HG03159 (cell line): ENCODE data around the gene CDHR3.

Source experiments
- ATAC-seq: cut with Tn5 transposase; IDR thresholded peaks from one replicate; pipeline ENCODE4 v1.9.1; 2021; ENCODE audit warnings: mild to moderate bottlenecking, moderate library complexity; ENCODE audit not compliant: unreplicated experiment

CDHR3 gene, protein sequence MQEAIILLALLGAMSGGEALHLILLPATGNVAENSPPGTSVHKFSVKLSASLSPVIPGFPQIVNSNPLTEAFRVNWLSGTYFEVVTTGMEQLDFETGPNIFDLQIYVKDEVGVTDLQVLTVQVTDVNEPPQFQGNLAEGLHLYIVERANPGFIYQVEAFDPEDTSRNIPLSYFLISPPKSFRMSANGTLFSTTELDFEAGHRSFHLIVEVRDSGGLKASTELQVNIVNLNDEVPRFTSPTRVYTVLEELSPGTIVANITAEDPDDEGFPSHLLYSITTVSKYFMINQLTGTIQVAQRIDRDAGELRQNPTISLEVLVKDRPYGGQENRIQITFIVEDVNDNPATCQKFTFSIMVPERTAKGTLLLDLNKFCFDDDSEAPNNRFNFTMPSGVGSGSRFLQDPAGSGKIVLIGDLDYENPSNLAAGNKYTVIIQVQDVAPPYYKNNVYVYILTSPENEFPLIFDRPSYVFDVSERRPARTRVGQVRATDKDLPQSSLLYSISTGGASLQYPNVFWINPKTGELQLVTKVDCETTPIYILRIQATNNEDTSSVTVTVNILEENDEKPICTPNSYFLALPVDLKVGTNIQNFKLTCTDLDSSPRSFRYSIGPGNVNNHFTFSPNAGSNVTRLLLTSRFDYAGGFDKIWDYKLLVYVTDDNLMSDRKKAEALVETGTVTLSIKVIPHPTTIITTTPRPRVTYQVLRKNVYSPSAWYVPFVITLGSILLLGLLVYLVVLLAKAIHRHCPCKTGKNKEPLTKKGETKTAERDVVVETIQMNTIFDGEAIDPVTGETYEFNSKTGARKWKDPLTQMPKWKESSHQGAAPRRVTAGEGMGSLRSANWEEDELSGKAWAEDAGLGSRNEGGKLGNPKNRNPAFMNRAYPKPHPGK

DNA sequence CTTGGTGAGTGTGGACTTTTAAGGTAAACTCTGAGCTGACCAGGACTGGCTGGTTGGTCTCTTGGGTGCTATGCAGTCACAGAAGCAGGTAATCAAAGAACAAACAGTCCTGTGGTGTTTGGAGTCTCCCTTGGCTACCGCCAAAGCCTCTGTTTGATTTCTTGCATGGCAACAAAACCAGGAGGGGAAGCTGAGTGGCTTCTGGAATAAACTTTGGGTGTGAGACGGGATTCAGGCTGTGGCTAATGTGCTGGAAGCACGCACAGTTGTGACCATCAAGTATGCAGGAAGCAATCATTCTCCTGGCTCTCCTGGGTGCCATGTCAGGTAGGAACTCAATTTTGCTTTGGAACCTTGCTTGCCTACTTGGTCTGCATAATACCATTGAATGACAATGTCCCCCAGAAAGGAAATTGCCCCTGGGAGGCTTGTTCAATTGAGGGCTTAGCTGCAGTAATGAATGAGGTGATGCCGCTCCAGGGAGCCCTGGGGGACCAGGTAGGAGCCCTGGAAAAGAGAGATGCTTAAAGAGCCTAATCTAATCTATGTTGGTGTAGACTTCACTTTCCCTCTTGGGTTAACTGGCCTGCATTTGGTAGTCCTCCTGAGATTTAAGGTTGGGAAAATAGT, at the start of gene CDHR3:
Gene CDHR3, plus strand, starts transcription at position 227 of the 630 bp plus-strand sequence. Its CDS starts 55 bp downstream, at position 282.
- ATAC-seq = no peak

DNA sequence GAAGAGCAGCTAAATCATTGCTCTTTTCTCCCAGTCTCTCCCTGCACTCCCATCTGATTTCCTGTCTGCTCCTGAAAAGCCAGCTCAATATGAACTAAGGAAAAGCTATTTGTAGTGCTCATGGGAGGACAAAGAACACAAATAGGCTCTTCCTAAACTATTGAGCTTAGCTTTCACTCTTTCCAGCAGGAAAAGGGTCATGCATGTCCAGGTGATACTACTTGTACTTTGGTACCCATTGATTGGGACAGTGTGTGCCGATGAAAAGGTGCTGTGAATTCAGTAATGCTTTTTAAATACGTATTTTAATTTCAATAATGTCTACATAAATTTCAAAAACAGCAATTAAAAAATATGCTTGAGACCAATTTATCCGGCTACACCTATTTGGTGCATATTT, 49.1 kb upstream of the CDHR3 start:
- ATAC-seq = no peak

DNA sequence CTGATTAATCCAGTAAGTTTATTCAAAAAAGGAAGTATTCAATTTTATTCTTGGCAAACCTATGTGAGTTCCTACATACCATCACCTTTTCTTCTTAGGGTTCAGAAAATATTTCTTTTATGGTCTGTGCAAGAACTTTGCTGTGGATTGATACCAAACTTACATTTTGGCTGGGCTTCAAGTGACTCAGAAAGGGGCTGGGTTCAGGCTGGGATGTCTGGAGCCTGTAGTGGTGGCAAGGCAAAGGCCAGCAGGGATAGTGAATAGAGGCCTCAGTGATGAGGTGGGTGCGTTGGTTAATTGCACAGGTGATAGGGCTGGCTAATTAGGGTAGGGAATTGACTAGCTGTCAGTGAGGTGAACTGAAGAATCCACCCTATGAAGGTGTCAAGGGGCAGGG, 46.5 kb upstream of the CDHR3 start:
- no peak for ATAC-seq

DNA sequence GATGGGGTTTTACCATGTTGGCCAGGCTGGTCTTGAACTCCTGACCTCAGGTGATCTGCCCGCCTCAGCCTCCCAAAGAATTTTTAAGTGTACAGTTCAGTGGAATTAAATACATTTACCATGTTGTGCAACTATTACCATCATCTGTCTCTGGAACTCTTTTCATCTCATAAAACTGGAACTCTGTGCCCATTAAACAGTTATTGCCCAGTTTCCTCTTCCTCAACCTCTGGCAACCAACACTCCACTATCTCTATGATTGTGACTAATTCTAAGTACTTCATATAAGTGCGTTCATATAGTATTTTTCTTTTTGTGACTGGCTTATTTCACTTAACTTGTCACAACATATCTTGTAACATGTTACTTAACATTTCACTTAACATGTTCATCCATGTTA, 45.4 kb upstream of the CDHR3 start:
- ATAC-seq = no peak

DNA sequence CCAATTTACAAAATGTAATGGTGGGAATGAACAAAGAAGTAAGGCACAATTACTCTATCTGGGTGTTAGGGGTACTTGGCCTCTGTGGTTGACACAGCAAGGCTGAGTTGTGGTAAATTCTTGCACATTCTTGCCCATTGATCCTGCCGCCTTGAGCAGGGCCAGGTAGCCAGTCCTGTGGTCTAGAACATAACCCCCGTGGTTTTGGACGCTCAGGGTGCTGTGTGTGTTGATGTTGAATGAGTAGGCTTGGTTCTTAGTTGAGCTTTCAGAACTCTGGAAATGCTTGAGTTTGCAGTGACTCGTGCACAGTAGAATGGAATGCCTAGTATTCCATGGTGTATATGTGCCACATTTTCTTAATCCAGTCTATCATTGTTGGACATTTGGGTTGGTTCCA, 42.3 kb upstream of the CDHR3 start:
- ATAC-seq = no peak

DNA sequence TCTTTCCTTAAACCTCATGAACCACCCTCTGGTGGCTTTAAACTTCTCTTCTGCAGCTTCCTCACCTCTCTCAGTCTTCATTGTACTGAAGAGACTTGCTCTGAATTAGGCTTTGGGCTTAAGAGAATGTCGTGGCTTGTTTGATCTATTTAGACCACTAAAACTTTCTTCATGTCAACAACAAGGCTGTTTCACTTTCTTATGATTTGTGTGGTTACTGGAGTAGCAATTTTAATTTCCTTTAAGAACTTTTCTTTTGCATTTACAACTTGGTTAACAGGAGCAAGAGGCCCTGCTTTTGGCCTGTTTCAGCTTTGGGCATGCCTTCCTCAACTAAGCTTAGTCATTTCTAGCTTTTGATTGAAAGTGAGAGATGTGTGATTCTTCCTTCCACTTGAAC, 38.1 kb upstream of the CDHR3 start:
- ATAC-seq = no peak

DNA sequence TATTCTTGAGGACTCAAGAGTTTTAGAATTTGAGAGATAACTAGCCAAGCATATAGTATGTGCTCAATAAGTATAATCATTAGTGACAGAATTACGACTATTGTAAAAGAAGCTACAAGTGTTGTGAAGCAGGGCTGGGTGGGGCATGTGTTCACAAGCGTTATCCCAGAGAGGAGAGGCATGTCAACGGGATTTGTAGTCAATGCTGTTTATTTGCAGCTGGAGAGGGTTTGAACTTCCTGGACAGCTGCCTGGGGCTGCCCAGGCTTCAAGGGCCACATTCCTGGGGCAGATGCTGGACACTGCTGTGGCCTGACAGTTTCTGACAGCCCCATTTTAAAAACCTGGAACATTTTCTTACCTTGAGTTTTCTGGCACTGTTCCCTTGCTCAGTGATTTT, 36.9 kb upstream of the CDHR3 start:
- no peak for ATAC-seq

DNA sequence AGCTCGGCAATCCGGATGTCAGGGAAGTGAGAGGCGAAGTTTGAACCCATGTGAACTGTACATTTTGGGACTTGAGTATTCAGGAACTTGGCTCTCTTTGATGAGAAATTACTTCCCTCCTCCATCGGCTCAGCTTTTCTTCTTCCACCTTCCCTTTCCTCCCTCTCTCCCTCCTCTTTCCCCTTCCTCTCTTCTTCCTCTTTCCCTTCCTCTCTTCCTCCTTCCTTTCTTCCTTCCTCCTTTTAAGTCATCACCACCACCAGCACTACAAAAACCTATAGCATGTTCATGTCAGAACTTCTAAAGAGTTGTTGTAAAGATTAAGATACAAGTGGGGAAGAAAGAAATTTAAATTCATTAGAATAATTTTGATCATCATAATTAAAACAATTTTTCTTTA, 31.9 kb upstream of the CDHR3 start:
- no peak for ATAC-seq

DNA sequence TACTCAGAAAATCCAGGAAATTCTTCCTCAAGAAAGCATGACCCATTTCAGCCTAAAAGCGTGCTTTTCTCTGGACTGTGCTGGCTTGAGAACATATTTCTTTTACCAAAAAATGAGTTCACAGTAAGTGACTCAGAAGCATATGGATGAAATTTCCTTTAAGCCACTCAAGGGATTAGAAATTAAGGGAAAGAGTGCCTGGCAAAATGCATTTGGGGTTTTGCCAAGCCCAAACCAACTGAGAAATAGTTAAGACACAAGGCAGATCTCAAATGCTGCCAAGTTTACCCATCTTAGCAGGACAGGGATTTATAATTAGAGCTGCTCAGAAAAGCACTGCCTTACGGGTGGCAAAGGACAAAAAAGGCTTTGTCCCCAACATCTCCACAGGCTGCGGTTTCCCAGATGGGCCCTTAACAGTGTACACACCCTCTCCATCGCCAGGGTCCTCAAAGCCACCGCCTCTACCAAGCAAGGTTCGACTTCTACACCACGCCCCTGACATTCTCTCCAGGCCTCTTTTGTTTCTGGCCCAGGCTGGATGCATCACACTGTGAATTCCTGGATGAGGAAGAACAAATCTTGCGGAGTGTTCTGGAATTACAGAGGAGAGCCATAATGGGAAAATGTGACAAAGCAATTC, 30.1 kb upstream of the CDHR3 start:
- no peak for ATAC-seq

DNA sequence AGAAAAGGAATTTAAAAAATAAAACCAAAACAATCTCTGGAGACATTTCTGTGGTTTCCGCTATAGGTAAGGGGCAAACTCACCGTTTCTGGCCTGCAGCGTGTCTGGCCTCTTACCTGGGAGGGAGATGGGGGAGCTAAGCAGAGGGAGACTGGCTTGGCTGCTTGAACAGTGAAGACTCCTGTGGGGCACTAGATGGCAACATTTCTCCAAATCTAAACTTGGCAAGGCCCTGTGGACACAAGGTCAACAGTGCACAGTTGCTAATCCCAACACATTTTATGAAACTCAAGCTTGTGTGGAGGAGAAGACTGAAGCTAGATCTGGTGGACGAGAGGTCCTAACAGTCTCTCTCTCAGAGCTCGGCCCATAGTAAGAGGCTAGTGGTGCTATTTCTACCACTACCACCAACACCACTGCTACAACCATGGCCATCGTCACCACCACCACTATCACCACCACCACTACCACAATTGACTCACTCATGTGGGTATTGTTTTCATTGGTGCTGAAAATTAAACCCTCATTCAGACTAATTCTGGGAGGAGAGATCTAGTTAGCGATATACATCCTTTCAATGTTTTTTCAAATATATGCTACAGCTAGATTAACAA, 28.4 kb upstream of the CDHR3 start:
- ATAC-seq = no peak

DNA sequence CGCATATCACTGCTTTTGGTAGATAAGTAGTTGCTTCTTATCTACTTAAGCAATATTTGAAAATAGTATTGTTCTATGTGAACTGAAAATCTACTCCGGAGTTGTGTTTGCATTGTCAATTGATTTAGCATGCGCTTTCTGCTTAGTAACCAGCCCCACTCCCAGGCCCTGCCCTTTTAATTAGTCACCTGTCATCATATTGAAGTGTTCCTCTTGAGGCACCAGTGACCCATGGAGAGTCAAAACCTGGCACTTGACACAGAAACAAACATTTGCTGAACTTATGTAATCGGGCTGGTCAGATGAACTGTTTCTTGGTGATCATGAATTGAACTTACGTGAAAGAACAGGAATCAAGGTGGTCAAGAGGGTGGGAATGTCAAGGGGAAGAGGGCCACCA, 27.8 kb upstream of the CDHR3 start:
- no peak for ATAC-seq

DNA sequence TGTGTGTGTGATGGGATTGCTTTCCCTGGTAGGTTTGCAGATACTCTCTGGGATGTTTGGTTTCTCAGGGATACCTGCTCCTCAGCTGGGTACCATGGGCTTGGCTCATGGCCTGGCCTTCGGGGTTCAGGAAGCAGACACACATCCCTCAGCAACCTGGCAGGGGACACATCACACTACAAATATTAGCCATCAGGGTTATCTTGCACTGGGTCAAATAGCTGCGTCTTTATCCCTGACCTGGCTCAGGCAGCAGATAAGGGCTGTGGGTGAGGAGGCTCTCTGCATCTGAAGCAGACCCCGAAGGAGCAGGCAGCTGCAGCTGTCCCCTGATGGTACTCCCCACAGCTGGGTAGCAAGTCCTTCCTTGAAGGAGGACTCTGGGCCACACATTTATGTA, 25.7 kb upstream of the CDHR3 start:
- no peak for ATAC-seq

DNA sequence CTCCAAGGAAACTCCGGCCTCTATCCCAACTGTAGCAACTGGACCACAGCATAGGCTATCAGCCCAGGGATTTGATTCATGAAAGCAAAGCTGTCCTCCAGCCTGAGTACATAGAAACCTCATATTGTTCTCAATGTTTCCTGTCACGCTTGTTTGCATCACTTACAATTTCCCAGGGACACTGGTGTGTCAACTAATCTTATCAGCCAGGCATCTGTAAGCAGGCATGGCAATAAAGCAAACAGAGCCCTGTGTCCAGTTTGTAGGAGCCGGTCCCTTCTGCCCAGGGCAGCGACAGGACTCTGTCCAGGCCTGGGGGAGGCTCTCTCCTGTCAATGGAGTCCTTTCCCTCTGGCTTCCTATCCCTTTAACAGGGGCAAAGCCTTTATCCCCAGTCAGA, 23.0 kb upstream of the CDHR3 start:
- no peak for ATAC-seq

DNA sequence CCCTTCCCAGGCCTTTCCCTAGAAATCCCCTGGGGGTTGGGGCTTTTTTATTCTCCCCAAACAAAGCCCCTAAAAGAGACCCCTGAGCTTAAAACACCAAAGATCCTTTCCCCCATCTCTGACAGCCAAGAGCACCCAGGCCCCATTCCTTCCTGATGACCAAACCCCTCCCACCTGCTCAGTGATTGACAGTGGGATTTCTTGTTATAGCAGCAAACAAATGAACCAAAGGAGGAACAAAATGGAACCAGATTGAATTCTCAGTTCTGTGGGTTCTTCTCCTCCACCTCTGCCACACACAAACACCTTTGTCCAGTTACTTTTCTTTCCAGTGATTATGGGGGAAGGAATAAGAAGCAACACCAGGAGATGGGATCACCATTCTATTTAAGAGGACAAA, 21.5 kb upstream of the CDHR3 start:
- ATAC-seq = no peak

DNA sequence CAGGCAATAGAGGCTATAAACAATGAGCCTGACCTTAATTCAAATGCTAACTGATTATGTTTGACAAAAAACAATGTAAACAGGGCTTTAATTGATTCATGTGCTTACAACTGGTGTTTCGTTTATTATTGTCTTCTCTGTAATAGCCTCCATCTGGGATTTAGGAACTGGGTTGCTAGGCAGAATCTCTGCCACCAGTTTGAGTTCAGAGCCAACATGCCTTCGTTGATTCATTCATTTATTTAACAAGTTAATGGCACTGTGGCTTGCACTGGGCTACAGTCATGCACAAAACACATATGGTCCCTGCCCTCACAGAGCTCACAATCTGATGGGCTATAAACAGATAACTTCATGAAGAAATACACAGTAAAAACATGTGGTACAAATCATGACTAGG, 19.6 kb upstream of the CDHR3 start:
- no peak for ATAC-seq

DNA sequence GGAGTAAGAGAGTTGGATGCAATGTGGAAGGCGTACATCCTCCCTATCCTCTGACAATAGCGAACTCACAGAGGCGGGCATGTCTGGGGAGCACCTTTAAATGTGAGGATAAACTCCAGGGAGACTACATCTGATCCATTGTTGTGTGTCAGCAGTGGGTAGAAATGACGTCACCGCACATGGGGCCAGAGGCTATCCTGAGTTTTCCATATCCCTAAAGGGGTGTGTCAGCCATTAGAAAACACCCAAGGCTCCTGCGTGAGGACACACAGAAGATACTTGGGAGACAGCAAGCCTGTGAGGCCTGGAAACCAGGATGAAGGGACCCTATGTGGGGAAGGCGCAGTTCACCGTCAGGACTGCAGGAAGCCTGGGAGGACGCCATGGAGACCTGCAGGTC, 17.2 kb upstream of the CDHR3 start:
- ATAC-seq = no peak

DNA sequence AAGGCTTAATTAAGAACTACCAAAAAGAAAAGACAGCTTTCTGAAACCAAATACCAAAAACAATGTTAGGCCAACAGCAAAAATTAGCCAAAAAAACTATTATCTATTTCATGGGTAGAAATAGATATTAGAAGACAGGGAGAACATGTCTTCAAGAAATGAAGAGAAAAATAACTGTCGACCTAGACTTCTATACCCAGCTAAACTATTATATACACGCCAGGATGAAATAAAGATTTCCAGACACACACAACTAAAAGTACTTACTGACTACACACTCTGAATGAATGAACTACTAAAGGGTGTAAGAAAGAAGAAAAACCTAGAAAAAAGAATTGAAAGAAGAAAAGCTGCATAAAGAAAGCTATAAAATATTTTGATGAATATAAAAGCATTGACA, 11.5 kb upstream of the CDHR3 start:
- no peak for ATAC-seq

DNA sequence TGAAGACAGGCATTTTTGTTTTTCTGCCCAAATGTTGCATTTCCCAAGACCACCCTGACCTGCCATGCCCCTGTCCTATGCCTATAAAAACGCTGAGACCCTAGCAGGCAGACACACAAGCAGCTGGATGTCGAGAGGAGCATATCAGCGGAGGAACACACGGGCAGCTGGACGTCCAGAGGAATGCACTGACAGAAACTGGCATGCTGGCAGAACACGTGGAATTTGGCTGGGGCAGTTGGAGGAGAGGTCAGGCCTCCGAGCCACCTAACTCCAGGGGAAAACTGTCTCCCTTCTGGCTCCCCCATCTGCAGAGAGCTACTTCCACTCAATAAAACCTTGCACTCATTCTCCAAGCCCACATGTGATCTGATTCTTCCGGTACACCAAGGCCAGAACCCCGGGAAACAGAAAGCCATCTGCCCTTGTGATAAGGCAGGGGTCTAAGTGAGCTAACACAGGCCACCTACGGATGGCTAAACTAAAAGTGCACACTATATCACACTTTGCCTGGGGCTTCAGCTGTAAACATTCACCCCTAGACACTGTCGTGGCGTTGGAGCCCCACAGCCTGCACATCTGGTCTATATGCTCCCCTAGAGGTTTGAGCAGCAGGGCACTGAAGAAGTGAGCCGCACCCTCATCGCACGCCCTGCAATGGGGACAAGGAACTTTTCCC, 10.0 kb upstream of the CDHR3 start:
- ATAC-seq = no peak

DNA sequence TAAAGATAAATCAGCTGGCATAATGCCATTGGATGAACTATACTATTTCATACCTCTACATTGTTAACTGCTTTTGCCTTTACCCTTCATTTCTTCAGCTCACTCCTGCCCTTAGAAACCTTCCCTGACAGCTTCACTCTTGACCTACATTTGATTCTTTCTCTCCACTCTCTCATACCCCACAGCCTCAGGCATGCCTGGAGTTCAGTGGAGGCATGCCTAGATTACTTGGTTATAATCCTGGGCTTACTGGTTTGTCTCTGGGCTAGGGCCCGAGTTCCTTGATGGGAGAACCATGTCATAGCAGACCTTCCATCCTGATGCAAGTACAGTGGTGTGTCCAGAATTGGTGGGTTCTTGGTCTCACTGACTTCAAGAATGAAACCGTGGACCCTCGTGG, 8.4 kb upstream of the CDHR3 start:
- no peak for ATAC-seq
